ENCODE results near the gene EXOC8.

The EXOC8 gene

GRCh38 chr1:231310391-231310934 lies 27.2 kb downstream of the EXOC8 start:
- H3K4me3 ChIP-seq (replicated peaks in 1 of 2; ENCODE audit: low read depth in 2 of 2, low read length in 2 of 2): no peak overlapping the region
- no peak for DNase-seq (ENCODE audit: low read depth in 2 of 2)
- TF ChIP-seq, protein P1, sequence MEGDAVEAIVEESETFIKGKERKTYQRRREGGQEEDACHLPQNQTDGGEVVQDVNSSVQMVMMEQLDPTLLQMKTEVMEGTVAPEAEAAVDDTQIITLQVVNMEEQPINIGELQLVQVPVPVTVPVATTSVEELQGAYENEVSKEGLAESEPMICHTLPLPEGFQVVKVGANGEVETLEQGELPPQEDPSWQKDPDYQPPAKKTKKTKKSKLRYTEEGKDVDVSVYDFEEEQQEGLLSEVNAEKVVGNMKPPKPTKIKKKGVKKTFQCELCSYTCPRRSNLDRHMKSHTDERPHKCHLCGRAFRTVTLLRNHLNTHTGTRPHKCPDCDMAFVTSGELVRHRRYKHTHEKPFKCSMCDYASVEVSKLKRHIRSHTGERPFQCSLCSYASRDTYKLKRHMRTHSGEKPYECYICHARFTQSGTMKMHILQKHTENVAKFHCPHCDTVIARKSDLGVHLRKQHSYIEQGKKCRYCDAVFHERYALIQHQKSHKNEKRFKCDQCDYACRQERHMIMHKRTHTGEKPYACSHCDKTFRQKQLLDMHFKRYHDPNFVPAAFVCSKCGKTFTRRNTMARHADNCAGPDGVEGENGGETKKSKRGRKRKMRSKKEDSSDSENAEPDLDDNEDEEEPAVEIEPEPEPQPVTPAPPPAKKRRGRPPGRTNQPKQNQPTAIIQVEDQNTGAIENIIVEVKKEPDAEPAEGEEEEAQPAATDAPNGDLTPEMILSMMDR (IDR thresholded peaks at IDR 0.05; ENCODE audit: low read depth, low read length): no peak

- DNase-seq (ENCODE audit: low read depth in 2 of 2): no peak
- TF ChIP-seq, protein P1 (IDR thresholded peaks at IDR 0.05; ENCODE audit: low read depth, low read length): no peak
- no peak overlapping the region for H3K4me3 ChIP-seq (replicated peaks in 1 of 2; ENCODE audit: low read depth in 2 of 2, low read length in 2 of 2)
Observed at GRCh38 chr1:231301990-231302389, 35.7 kb downstream of the EXOC8 start.

- DNase-seq (ENCODE audit: low read depth in 2 of 2): no peak
- no peak overlapping the region for H3K4me3 ChIP-seq (replicated peaks in 1 of 2; ENCODE audit: low read depth in 2 of 2, low read length in 2 of 2)
- TF ChIP-seq, protein P1 (IDR thresholded peaks at IDR 0.05; ENCODE audit: low read depth, low read length): no peak
Observed at GRCh38 chr1:231295938-231296337, 41.7 kb downstream of the EXOC8 start.

GRCh38 chr1:231286603-231287002 lies 51.0 kb downstream of the EXOC8 start:
- DNase-seq (ENCODE audit: low read depth in 2 of 2): no peak
- TF ChIP-seq, protein P1 (IDR thresholded peaks at IDR 0.05; ENCODE audit: low read depth, low read length): no peak
- H3K4me3 ChIP-seq (replicated peaks in 1 of 2; ENCODE audit: low read depth in 2 of 2, low read length in 2 of 2): no peak overlapping the region

- DNase-seq (ENCODE audit: low read depth in 2 of 2): no peak
Observed at GRCh38 chr1:231284441-231284840, 53.2 kb downstream of the EXOC8 start.

More at GRCh38 chr1:231284441-231284840, 53.2 kb downstream of the EXOC8 start:
- TF ChIP-seq, protein P1 (IDR thresholded peaks at IDR 0.05; ENCODE audit: low read depth, low read length): no peak
- H3K4me3 ChIP-seq (replicated peaks in 1 of 2; ENCODE audit: low read depth in 2 of 2, low read length in 2 of 2): no peak overlapping the region

Data from cardiac fibroblast (primary cell).